ENCODE measurements around the gene ZSCAN9. TPM values are rescaled to one million over a fixed set of nuclear protein-coding genes. Genes with fewer than 3 reads are reported as not detected.

Gene ZSCAN9
- total RNA-seq, 1 donor from 2014 or later = 12.1 TPM

- Histone ChIP-seq H3K27me3 (ENCODE audit: control insufficient read depth, insufficient read depth, low read length) (no peaks in the 10 kb centered on the region), H3K36me3 (ENCODE audit: control insufficient read depth, insufficient read depth, low read length) (peaks cover 7% of the 10 kb centered on the region), H3K4me3 (ENCODE audit: low read depth, low read length) (no peak overlapping the region)
- TF ChIP-seq CTCF (IDR thresholded peaks at IDR 0.05; ENCODE audit: insufficient read depth, low read length, severe bottlenecking) = no peak
- DNase-seq (ENCODE audit: low read depth) = no peak
- no peak for FAIRE-seq
These were observed 1.4 kb downstream of the ZSCAN9 start for GRCh38 chr6:28226460-28226859.

DNA sequence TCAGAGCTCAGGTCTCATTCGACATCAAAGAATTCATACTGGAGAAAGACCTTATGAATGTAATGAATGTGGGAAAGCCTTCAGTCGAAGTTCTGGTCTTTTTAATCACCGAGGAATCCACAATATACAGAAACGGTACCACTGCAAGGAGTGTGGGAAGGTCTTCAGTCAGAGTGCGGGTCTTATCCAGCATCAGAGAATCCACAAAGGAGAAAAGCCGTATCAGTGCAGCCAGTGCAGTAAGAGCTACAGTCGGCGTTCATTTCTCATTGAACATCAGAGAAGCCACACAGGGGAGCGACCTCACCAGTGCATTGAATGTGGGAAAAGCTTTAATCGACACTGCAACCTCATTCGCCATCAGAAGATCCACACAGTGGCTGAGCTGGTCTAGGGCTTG is 7.7 kb downstream of the ZSCAN9 start:
- DNase-seq (ENCODE audit: low read depth) (no peak), FAIRE-seq (no peak)
- H3K4me3 ChIP-seq (ENCODE audit: low read depth, low read length) = no peak overlapping the region
- no peaks in the 10 kb centered on the region for H3K27me3 ChIP-seq (ENCODE audit: control insufficient read depth, insufficient read depth, low read length)
- no peak for TF ChIP-seq CTCF (IDR thresholded peaks at IDR 0.05; ENCODE audit: insufficient read depth, low read length, severe bottlenecking)
- peaks cover 7% of the 10 kb centered on the region for H3K36me3 ChIP-seq (ENCODE audit: control insufficient read depth, insufficient read depth, low read length)

DNA sequence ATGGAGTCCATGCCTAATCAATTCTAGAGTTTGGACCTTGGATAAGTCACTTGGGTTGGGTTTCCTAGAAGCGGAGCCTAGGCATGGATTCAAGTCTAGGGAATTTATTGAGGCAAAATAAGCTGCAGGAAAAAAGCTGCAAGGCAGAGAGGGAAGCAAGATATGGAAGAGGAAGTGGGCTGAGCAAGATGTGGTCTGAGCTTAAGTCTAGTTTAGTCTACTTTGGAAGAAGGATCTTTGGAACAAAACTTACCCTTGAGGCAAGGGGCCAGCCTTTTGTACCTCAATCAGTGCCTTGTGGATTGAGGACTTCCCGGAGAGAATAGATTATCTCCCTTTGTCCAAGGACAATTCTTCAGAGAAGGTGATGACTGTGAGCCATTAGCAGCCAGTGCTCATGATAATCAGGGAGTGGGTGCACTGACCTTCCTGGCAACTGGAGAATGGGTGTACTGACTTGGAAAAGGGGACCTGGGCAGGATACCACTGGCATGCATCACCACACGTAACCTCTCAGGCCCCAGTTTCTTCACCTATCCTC is 10.9 kb downstream of the ZSCAN9 start:
- TF ChIP-seq CTCF (IDR thresholded peaks at IDR 0.05; ENCODE audit: insufficient read depth, low read length, severe bottlenecking) = no peak
- Histone ChIP-seq H3K4me3 (ENCODE audit: low read depth, low read length) (no peak overlapping the region), H3K27me3 (ENCODE audit: control insufficient read depth, insufficient read depth, low read length) (no peaks in the 10 kb centered on the region), H3K36me3 (ENCODE audit: control insufficient read depth, insufficient read depth, low read length) (peaks cover 2% of the 10 kb centered on the region)
- no peak for DNase-seq (ENCODE audit: low read depth)
- FAIRE-seq = peak; percentile 50

- DNase-seq (ENCODE audit: low read depth) (no peak), FAIRE-seq (no peak)
- TF ChIP-seq CTCF (IDR thresholded peaks at IDR 0.05; ENCODE audit: insufficient read depth, low read length, severe bottlenecking) = no peak
- no peaks in the 10 kb centered on the region for H3K36me3 ChIP-seq (ENCODE audit: control insufficient read depth, insufficient read depth, low read length)
- H3K27me3 ChIP-seq (ENCODE audit: control insufficient read depth, insufficient read depth, low read length) = no peaks in the 10 kb centered on the region
- H3K4me3 ChIP-seq (ENCODE audit: low read depth, low read length) = no peak overlapping the region
These were observed 14.6 kb downstream of the ZSCAN9 start for GRCh38 chr6:28239636-28240035.

DNA sequence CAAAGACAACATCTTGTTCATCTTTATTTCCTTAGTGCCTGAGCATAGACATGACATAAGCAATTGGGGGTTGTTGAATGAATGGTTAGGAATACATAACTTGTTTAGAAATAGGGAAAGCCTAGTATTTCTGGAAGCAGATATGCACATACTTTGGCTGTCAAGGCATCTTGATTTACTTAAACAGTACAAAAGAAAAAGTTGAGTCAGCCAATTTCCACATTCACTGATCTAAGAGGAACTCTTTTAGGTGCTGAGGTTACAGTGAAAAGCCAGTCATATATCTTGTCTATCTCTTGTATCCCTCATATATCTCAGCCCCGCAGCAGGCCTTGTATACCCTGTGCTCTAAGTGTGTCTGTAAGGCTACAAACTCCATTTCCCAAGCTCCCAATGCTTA is 15.4 kb downstream of the ZSCAN9 start:
- FAIRE-seq = no peak
- no peak for TF ChIP-seq CTCF (IDR thresholded peaks at IDR 0.05; ENCODE audit: insufficient read depth, low read length, severe bottlenecking)

DNA sequence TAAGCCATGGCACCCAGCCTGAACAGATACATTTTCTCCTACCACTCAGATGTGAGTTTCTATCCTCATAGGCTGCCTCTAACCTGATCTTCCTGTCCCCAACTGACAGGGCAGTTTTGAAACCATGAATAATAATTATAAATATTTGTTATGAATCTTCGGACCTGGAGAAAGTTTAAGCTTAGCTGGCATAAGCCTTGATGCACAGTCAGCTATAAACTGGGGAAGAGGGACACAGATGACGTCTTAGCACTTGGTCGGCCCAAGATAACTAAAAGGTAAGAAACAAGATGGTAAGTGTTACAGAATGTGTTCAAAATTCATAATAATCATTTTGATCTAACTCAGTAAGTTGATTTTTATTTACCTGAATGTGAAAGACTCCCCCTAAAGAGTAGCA is 18.9 kb downstream of the ZSCAN9 start:
- FAIRE-seq (no peak), DNase-seq (ENCODE audit: low read depth) (no peak)
- H3K27me3 ChIP-seq (ENCODE audit: control insufficient read depth, insufficient read depth, low read length) = no peaks in the 10 kb centered on the region
- no peak overlapping the region for H3K4me3 ChIP-seq (ENCODE audit: low read depth, low read length)
- TF ChIP-seq CTCF (IDR thresholded peaks at IDR 0.05; ENCODE audit: insufficient read depth, low read length, severe bottlenecking) = no peak
- peaks cover 9% of the 10 kb centered on the region for H3K36me3 ChIP-seq (ENCODE audit: control insufficient read depth, insufficient read depth, low read length)

More for the DNA sequence above, 15.4 kb downstream of the ZSCAN9 start:
- Histone ChIP-seq H3K36me3 (ENCODE audit: control insufficient read depth, insufficient read depth, low read length) (no peaks in the 10 kb centered on the region), H3K27me3 (ENCODE audit: control insufficient read depth, insufficient read depth, low read length) (no peaks in the 10 kb centered on the region), H3K4me3 (ENCODE audit: low read depth, low read length) (no peak overlapping the region)
- no peak for DNase-seq (ENCODE audit: low read depth)
